SK-N-SH (cell line): ENCODE measurements around the gene MAPKAP1. TPM values are rescaled to one million over a fixed set of nuclear protein-coding genes. Genes with fewer than 3 reads are reported as not detected.

Source experiments
- CTCF ChIA-PET: fragments of 300-600, 350-600 bp; formaldehyde crosslinking; extraction: SDS; loops from one replicate; lab custom pipeline; 2021; lab: Yijun Ruan, JAX
- POLR2A ChIA-PET: fragments of 350-600 bp; sonication (Branson Sonifier 250); formaldehyde crosslinking; extraction: SDS; loops from one replicate; lab custom pipeline; 2020; ENCODE audit warnings: antibody characterized with exemption, inconsistent platforms; lab: Yijun Ruan, JAX
- DNase-seq: peaks from one replicate; pipeline ENCODE4 v3.0.0; 2012
- H2AFZ ChIP-seq: fragments of 200-600 bp; sonication (generic); 2 replicates; pipeline ENCODE4 v1.8.1; 2016; ENCODE audit warnings: antibody characterized with exemption, mild to moderate bottlenecking, low read depth
- H3F3A ChIP-seq: fragments of 200-600 bp; sonication (generic); replicated peaks from 2 replicates; pipeline ENCODE3; 2016; ENCODE audit warnings: antibody characterized with exemption, mild to moderate bottlenecking; ENCODE audit not compliant: insufficient read depth
- H3K27ac ChIP-seq, 2 experiments: fragments of 200-500 bp in 1 of 2; fragments of 200-600 bp in 1 of 2; sonication (Bioruptor generic) in 1 of 2; sonication (generic), shearing (Covaris generic) in 1 of 2; 2 replicates each; pipeline versions ENCODE4 v1.5.1 to v1.6.1; 2014 to 2016; ENCODE audit warnings: low read depth in 2 of 2, inconsistent platforms in 1 of 2, low read length in 1 of 2, mild to moderate bottlenecking in 1 of 2, mixed read lengths in 1 of 2
- H3K27me3 ChIP-seq: fragments of 200-600 bp; sonication (generic), shearing (Covaris generic); 2 replicates; pipeline ENCODE4 v1.6.1; 2016; ENCODE audit warnings: mixed run types; ENCODE audit not compliant: insufficient read depth
- H3K36me3 ChIP-seq, 2 experiments: fragments of 200-500 bp in 1 of 2; fragments of 200-600 bp in 1 of 2; sonication (Bioruptor generic) in 1 of 2; sonication (generic) in 1 of 2; replicated peaks in 1 of 2; 2 replicates each; pipeline versions ENCODE3 to v1.5.1; 2014 to 2016; ENCODE audit warnings: low read length in 1 of 2, mild to moderate bottlenecking in 1 of 2; ENCODE audit not compliant: insufficient read depth in 2 of 2, control insufficient read depth in 1 of 2
- H3K4me1 ChIP-seq, 2 experiments: fragments of 200-500 bp in 1 of 2; fragments of 200-600 bp in 1 of 2; sonication (Bioruptor generic) in 1 of 2; sonication (generic), shearing (Covaris generic) in 1 of 2; 2 replicates each; pipeline versions ENCODE4 v1.5.1 to v1.6.1; 2014 to 2016; ENCODE audit warnings: low read depth in 1 of 2, low read length in 1 of 2, mixed run types in 1 of 2; ENCODE audit not compliant: insufficient read depth in 2 of 2, control insufficient read depth in 1 of 2
- H3K4me2 ChIP-seq: fragments of 200-600 bp; sonication (generic), shearing (Covaris generic); 2 replicates; pipeline ENCODE4 v1.6.1; 2017; ENCODE audit warnings: mixed run types
- H3K4me3 ChIP-seq, 2 experiments: fragments of 200-500 bp in 1 of 2; fragments of 200-600 bp in 1 of 2; sonication (Bioruptor generic) in 1 of 2; sonication (generic), shearing (Covaris generic) in 1 of 2; 2 replicates each; pipeline versions ENCODE4 v1.5.1 to v1.8.1; 2014 to 2016; ENCODE audit warnings: low read depth in 2 of 2, inconsistent platforms in 1 of 2, low read length in 1 of 2, mild to moderate bottlenecking in 1 of 2, mixed read lengths in 1 of 2, moderate library complexity in 1 of 2
- H3K79me2 ChIP-seq: fragments of 200-600 bp; sonication (generic); 2 replicates; pipeline ENCODE4 v1.8.1; 2017; ENCODE audit warnings: mild to moderate bottlenecking; ENCODE audit not compliant: insufficient read depth
- H3K9ac ChIP-seq: fragments of 200-600 bp; sonication (generic); 2 replicates; pipeline ENCODE4 v1.6.1; 2017; ENCODE audit warnings: mixed run types
- H3K9me2 ChIP-seq: fragments of 200-600 bp; sonication (generic); 2 replicates; pipeline ENCODE4 v1.6.1; 2017; ENCODE audit warnings: mixed run types
- H3K9me3 ChIP-seq: fragments of 200-600 bp; sonication (generic); 2 replicates; pipeline ENCODE4 v1.6.1; 2017; ENCODE audit warnings: mixed run types, mild to moderate bottlenecking, moderate library complexity
- H4K20me1 ChIP-seq: fragments of 200-600 bp; sonication (generic); 2 replicates; pipeline ENCODE4 v1.6.1; 2017; ENCODE audit warnings: mild to moderate bottlenecking, mixed run types; ENCODE audit not compliant: insufficient read depth
- CHD2 ChIP-seq: fragments of 150-350 bp; IDR thresholded peaks from 2 replicates; pipeline ENCODE4 v1.6.1; 2018; ENCODE audit warnings: low read length; ENCODE audit not compliant: partially characterized antibody
- CTCF ChIP-seq: fragments of 200-600 bp; sonication (generic); IDR thresholded peaks from 2 replicates; pipeline ENCODE4 v1.6.1; 2017; ENCODE audit warnings: antibody characterized with exemption, mild to moderate bottlenecking, moderate library complexity
- EP300 ChIP-seq, 2 experiments: IDR thresholded peaks; 2 replicates each; pipeline versions ENCODE4 v1.4.0 to v1.6.1; 2012; ENCODE audit warnings: borderline replicate concordance in 1 of 2, low read depth in 1 of 2, low read length in 1 of 2
- FOXM1 ChIP-seq: IDR thresholded peaks from 2 replicates; pipeline ENCODE4 v1.4.0; 2012; ENCODE audit warnings: low read depth, mild to moderate bottlenecking
- GABPA ChIP-seq: IDR thresholded peaks from 2 replicates; pipeline ENCODE4 v1.4.0; 2012; ENCODE audit warnings: low read depth, mild to moderate bottlenecking
- GATA2 ChIP-seq: sonication (generic); formaldehyde crosslinking; IDR thresholded peaks from 2 replicates; pipeline ENCODE4 v1.5.0; 2020; ENCODE audit warnings: mild to moderate bottlenecking, missing genetic modification reagents
- JUND ChIP-seq: IDR thresholded peaks from 2 replicates; pipeline ENCODE4 v1.4.0; 2012
- POLR2AphosphoS5 ChIP-seq: IDR thresholded peaks from 2 replicates; pipeline ENCODE4 v1.6.1; 2012; ENCODE audit warnings: low read depth, low read length
- RAD21 ChIP-seq: IDR thresholded peaks from 2 replicates; pipeline ENCODE4 v1.6.1; 2012; ENCODE audit warnings: mild to moderate bottlenecking, low read length
- REST ChIP-seq: IDR thresholded peaks from 2 replicates; pipeline ENCODE4 v1.6.1; 2012; ENCODE audit warnings: mild to moderate bottlenecking, low read depth, low read length, moderate library complexity
- RFX5 ChIP-seq: IDR thresholded peaks from 2 replicates; pipeline ENCODE4 v1.6.1; 2012; ENCODE audit warnings: mild to moderate bottlenecking, improper control_type of control experiment, low read length
- RXRA ChIP-seq: IDR thresholded peaks from 2 replicates; pipeline ENCODE4 v1.4.0; 2012; ENCODE audit warnings: low read depth, mild to moderate bottlenecking, borderline replicate concordance
- SMC3 ChIP-seq: IDR thresholded peaks from 2 replicates; pipeline ENCODE4 v1.6.1; 2012; ENCODE audit warnings: low read depth, low read length, improper control_type of control experiment
- TAF1 ChIP-seq: IDR thresholded peaks from 2 replicates; pipeline ENCODE4 v1.6.1; 2012; ENCODE audit warnings: low read depth, mild to moderate bottlenecking, low read length, moderate library complexity, borderline replicate concordance
- TCF12 ChIP-seq: IDR thresholded peaks from 2 replicates; pipeline ENCODE4 v1.4.0; 2012
- TEAD4 ChIP-seq: IDR thresholded peaks from 2 replicates; pipeline ENCODE4 v1.4.0; 2012; ENCODE audit warnings: mild to moderate bottlenecking, borderline replicate concordance; ENCODE audit not compliant: insufficient read depth
- YY1 ChIP-seq: IDR thresholded peaks from 2 replicates; pipeline ENCODE4 v1.4.0; 2012; ENCODE audit warnings: low read depth, mild to moderate bottlenecking
- WGBS: methylation state at CpG from one replicate; pipeline ENCODE4 v1.1.6; 2017; ENCODE audit warnings: low lambda C conversion rate; 5-methylcytosine and 5-hydroxymethylcytosine counted together
- polyA plus RNA-seq, 3 experiments: library from polyadenylated mRNA; depleted of rRNA; stranded (reverse); fragments of >200 nt; gene quantifications; 2 replicates each; pipeline ENCODE4 v1.2.3, GENCODE V29; 2012
- TF ChIP-seq, protein P1 (sequence below): IDR thresholded peaks from 2 replicates; pipeline ENCODE4 v1.4.0; 2012; ENCODE audit warnings: low read depth, borderline replicate concordance
- TF ChIP-seq, protein P2 (sequence below): IDR thresholded peaks from 2 replicates; pipeline ENCODE4 v1.4.0; 2012; ENCODE audit warnings: low read depth

The MAPKAP1 gene
- polyA plus RNA-seq, 1 of the 3 experiments (the other 2 are of a cell fraction) = 117 TPM

DNA sequence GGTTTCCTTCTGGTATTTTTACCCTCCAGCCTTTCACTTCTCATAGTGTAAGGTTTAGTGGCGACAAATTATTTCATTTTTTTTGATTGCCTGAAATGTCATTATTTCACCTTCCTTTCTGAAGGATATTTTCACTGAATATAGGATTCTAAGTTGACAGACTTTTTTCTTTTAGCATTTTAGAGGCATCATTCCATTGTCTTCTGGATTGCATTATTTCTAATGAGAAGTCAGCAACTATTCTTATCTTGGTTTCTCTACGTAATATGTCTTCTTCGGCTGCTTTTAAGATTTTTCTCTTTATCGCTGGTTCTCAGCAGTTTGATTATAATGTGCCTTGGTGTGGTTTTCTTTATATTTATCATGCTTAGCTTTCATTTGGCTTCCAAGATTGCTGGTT is 251.1 kb downstream of the MAPKAP1 start:
- TF ChIP-seq SMC3 (no peak), CTCF (no peak), YY1 (no peak), TEAD4 (no peak), CHD2 (no peak), REST (no peak), JUND (no peak), RAD21 (no peak), FOXM1 (no peak), RXRA (no peak), RFX5 (no peak), POLR2AphosphoS5 (no peak), TAF1 (no peak), GABPA (no peak), EP300 (IDR thresholded peaks at IDR 0.05; ENCODE audit: borderline replicate concordance in 1 of 2, low read depth in 1 of 2, low read length in 1 of 2) (no peak), GATA2 (no peak), TCF12 (no peak)
- TF ChIP-seq, protein P1, sequence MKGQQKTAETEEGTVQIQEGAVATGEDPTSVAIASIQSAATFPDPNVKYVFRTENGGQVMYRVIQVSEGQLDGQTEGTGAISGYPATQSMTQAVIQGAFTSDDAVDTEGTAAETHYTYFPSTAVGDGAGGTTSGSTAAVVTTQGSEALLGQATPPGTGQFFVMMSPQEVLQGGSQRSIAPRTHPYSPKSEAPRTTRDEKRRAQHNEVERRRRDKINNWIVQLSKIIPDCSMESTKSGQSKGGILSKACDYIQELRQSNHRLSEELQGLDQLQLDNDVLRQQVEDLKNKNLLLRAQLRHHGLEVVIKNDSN = no peak
- TF ChIP-seq, protein P2, sequence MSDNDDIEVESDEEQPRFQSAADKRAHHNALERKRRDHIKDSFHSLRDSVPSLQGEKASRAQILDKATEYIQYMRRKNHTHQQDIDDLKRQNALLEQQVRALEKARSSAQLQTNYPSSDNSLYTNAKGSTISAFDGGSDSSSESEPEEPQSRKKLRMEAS = no peak
- CTCF ChIA-PET = no interaction called here

More for the DNA sequence above, 251.1 kb downstream of the MAPKAP1 start:
- H3K79me2 ChIP-seq = no peaks in the 10 kb centered on the region
- no peak overlapping the region for H3K9ac ChIP-seq
- no peak overlapping the region for H3K4me2 ChIP-seq
- no peak for DNase-seq
- no peak overlapping the region for H3K4me3 ChIP-seq
- H3K9me3 ChIP-seq = peaks cover 20% of the 10 kb centered on the region
- H3K36me3 ChIP-seq = peaks cover 14 to 26% of the 10 kb centered on the region in 2 experiments
- H3K27me3 ChIP-seq = no peaks in the 10 kb centered on the region
- H3K9me2 ChIP-seq = no peaks in the 10 kb centered on the region
- no peaks in the 10 kb centered on the region for H4K20me1 ChIP-seq
- peaks cover 10% of the 10 kb centered on the region for H3F3A ChIP-seq
- 99% methylated on average over 4 of the region's 4 CpGs for WGBS
- H3K27ac ChIP-seq = no peak overlapping the region
- POLR2A ChIA-PET = no interaction called here
- no peaks in the 10 kb centered on the region for H3K4me1 ChIP-seq
- H2AFZ ChIP-seq = no peak overlapping the region
